T-helper 1 cell (primary cell): ENCODE measurements around the gene OSBPL6.
"Not testable (repeated sequence)": the region's sequence is repeated elsewhere in the genome, so short reads cannot be mapped to it uniquely, and the experiment has no call there.

Experiments
- DNase-seq, 5 donors: peaks; one replicate each; pipeline ENCODE4 v3.0.0-alpha.2; 2012 to 2020

OSBPL6 gene

DNA sequence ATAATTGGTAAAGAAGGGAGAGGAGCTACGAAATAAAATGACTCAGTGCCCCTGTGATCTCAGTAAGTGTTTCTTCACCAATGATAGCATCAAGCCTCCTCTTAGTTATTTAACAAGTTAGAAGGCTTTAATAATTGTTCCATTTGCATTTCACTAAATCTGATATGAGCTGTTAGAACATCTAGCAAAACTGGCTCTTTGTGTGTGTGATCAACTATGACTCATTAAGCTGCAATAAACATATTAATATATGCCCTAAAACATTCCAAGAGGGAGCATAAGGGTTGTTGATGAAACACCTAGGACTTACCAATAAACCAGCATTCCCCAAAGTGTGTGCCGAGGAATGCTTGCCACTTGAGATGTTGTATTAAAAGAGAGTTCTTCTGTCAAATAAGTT is 115.2 kb downstream of the OSBPL6 start:
- no peak for DNase-seq

DNA sequence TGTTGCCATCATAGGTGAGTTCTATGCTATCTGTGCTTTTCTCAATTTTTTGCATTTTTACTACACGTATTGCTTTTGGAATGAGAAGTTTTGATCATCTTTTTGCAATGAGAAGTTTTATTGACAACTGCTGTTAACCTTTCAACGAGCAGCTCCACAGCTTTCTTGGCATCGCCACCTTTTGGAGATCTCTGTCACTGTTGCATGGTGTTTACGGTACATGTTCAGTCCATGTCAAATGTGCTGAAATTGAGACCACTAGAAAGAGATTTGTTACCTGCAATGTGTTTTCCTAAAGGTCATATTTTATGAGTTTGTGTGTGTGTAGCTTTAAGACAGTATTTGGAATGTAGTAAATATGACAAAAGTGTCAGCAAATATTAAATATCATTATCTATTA is 120.8 kb downstream of the OSBPL6 start:
- no peak for DNase-seq

DNA sequence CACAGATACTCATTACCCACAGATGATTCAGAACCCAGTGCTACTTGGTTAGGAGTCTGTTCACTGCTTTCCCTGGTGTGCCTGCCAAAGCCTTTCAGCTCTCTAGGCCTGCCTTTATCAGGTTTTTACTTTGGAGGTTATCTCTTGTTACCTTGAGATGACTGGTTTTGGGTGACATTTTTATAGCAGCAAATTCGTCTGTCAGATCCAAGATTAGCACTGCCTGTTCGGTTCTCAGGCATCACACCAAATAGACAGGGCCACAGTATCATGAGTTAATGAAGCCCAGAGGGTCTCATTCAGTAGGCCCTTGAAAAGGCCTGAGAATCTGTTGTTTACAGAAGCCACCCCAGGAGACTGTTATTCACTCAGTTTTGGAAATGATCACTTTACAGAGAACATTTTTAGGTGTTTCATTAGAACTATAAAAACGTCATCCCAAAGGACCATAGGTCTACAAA is 121.2 kb downstream of the OSBPL6 start:
- no peak for DNase-seq

DNA sequence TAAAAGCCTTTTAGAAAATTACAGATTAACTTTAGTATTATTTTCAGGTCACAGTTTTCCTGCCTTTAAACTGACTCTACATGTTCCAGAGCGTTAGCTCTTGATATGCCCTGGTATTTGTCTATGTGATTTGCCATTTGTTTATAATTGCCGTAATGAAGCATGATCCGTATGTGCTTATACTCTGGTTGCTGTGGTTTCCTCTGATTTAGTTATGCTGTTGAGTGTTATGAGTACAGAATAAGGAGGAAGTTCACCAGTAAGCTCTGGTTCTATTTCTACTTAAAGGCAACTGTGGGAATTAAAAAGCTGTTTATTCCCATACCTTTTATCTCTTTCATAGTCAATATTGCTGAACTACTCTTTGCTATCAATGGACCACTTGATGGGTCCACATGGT is 123.5 kb downstream of the OSBPL6 start:
- no peak for DNase-seq

DNA sequence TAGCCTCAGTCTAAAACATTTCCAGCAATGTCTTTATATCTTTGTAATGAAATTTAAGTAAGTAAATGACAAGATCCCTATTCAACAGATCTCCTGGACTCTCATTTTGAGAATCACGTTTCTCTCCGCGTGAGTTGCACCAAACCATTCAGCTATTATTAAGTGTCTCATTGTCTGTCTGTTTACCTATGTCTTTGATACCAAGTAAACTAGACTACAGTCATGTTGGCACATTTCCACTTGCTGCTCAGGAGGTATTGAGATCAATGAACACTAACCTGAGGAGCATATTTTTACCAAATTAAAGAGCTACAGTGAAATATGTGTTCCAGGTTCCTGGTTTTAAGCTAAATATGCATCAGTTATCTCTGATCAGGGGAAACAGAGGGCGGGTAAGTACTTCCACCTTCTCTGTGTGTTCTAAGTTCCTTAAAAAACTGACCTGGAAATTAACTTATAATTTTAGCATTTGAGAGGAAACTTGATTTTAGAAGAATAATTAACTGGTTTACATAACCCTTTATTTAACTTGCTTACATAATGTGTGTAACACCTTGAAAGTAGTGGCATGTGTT is 125.8 kb downstream of the OSBPL6 start:
- no peak for DNase-seq

DNA sequence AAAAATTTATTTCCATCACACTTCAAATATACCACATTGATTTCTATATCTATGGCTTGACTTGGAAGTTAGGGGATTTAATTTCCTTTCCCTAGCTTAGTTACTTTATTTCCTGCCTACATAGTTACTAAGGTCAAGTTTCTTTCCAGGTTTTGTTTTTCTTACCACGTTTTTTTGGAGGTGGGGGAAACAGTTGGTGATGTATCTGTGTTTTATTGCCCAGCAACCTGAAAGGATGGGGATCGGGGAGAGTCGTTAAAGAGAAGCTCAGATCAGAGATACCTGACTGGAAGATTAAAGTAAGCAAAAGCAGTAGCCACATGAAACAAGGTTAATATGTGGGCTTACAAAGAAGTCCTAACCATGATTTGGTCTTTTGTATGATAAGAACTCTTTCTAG is 127.8 kb downstream of the OSBPL6 start:
- no peak for DNase-seq

DNA sequence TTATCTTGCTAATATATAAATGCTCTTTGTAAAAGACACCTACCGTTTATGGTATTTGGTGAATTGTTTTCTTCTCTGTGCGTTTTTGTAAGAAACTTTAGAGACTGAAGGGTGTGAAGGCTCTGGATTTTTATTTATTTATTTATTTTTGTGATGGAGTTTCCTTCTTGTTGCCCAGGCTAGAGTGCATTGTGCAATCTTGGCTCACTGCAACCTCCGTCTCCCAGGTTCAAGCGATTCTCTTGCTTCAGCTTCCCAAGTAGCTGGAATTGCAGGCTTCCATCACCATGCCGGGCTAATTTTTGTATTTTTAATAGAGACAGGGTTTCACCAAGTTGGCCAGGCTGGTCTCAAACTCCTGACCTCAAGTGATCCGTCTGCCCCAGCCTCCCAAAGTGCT is 129.0 kb downstream of the OSBPL6 start:
- not testable (repeated sequence) for DNase-seq

DNA sequence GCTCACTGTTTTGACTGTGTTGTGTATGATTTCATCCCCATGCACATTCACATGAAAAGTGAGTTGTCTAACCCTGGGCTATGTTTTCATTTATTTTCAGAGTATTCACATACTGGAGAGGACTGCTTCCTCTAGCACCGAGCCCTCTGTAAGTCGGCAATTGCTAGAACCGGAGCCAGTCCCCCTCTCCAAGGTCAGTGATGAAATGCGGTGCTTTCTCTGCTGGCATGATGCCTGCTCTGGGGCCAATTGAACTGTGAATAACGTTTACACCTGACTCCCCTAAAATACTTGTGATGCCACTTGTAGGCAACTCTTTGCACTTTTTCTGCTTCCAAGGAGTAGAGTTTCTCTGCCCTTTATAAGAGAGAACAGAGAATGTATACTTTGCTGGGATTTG is 129.8 kb downstream of the OSBPL6 start:
- no peak for DNase-seq

DNA sequence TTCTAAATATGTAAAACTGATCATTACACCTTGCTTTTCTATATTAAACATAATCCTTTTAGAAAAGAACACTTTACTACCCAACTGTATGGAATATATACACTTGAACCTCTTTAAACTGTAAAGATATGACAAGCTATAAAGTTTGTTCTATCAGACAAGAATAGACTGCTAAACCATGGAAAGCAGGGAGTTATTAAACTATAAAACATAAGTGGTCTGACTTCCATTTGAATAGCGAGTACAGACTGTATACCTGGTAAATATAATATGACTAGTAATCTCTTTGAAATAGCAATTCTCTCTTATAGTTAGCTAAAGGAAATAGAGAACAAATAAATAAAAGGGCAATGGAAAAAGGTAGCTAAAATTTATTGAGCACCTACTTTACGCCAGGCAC is 131.0 kb downstream of the OSBPL6 start:
- DNase-seq: no peak

DNA sequence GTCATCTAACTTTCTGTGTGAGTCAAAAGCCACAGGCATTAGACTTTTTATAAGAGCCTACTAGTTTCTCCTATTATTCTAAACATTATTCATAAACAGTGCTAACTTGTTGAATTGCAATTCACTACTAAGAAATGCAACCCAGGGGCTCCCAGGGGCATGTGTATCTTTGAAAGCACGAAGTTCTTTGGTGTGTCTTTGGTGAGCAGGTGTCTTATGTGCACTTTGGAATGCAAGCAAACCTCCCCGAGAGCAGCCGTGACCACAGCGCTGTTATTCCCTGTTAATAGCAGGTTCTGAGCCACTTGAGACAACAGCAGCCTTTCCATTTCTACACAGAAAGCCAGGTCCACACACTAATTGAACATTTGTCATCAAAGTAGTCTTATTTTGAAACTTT is 133.2 kb downstream of the OSBPL6 start:
- DNase-seq: no peak

DNA sequence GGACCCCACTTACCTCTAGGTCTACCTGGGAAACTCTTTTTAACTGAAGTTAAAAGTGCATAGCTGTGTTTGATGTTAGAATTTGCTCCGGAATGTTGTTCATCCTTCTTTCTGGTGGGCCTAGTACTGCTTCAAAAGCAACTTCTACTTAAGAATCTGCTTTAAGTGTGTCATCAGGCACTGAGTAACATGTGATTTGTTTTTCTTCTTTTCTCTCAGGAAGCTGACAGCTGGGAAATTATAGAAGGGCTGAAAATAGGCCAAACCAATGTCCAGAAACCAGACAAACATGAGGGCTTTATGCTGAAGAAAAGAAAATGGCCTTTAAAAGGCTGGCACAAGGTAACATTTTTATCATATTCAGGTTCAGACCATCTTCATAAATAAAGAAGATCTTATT is 133.7 kb downstream of the OSBPL6 start:
- DNase-seq: no peak

DNA sequence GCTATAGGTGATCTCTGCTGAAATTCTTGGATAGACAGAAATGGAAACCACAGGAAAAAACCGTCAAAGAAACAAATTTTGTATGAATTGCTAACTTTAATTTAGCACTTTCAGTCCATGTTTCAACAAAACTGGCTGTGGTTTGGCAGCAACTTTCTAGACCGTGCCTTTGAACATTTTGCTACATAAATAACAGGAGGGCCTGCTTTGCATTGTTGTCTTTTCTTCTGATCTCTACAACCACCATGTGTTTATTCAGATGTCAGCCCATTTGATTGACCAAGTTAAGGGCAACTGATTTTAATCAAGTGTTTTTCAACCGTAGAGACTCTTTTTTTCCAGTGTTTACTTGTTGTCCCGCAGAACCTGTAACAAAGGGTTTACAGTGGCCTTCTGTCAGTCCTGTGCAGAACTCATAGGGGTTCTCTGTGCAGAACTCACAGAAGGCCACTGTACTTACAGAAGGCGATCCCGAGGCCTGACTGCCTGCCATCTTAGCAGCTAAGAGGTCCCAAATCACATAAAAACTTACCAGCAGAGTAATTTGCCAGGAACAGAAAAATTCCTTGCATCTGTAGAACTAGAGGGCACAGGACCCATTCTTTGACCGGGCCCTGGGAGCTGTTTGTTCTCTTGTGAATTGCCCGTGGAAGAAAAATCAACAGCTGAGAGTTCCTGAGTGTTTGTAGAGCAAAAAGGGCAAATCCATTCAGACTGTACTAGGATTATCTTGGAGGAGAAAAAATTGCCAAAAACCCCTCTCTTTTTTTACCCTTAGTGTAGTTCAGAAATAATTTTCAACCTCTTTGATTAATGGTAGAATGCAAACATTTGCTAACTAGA is 136.1 kb downstream of the OSBPL6 start:
- DNase-seq: no peak

DNA sequence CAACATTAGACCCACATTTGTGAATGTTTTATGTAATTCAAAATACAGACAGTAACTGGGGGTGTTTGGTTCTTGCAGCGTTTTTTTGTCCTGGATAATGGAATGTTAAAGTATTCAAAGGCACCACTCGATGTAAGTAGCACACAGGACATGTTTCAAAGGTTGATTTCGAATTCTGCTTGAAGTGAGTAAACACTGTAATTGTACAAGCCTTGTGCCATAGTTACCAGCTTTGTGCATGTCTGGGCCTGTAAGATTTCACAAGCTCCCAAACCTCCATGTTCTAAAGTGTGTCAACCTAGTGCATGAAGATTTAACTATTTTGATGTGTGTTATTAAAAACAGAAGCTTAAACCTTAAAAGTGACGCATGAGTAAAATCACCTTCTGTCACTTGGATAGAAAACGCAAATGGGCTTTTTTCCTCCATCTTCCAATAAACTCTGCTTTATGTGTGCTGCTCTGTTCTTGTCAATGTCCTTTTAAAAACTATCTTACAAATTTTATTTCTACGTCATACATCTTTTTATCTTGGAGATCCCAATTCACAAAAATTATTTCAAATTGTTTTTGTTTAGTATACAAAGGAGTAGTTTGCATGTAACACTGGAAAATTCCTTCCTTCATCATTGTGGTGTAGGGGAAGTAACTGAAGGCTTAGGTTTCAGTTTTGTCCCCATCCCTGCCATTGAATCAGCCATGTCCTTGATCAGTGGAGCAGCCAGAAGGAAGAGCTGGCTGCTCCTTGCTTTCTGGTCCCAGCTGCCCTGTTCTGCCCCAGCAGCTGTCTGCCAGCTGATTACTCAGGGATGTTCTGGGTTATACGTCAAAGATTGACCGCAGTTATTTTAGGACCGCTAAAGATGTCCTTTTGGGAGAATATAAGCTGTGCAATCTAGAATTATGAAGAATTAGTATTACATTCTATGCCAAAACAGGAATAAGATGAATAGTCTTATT is 137.4 kb downstream of the OSBPL6 start:
- no peak for DNase-seq

DNA sequence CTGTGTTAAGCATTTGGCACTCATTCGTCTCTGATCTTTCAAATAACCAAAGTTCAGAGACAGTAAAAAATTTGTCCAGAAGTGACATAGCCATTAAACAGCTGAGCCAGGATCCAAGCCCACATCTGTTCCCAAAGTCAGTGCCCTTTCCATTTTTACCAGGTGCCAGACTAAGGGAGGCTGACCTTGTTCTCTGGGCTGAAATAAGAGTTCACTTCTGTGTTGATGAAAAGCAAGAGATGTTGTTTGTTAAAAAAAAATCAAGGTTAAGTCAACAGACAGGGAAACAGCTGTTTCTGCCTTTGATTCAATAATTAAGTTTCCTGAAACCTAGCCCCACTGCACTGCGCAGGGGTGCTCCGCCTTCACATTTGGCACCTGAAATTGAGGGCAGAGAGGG is 139.5 kb downstream of the OSBPL6 start:
- DNase-seq: no peak

DNA sequence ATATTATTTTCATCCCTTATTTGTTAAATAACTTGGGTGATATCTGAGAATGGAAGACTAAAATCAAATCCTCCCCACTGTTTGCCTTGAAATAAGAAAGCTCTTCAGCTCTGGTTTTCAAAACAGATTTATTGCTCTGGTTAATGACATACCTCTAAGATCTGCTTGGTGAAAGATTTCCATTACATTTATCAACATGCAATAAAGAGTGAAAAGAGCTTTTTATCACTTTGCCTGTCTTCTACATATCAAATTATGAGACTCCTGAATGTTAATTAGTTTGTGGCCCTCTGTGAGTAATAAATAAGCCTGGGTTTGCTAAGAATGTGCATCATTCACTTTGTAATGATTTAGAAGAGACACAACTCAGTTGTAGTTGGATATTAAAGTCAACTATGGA is 140.9 kb downstream of the OSBPL6 start:
- no peak for DNase-seq

DNA sequence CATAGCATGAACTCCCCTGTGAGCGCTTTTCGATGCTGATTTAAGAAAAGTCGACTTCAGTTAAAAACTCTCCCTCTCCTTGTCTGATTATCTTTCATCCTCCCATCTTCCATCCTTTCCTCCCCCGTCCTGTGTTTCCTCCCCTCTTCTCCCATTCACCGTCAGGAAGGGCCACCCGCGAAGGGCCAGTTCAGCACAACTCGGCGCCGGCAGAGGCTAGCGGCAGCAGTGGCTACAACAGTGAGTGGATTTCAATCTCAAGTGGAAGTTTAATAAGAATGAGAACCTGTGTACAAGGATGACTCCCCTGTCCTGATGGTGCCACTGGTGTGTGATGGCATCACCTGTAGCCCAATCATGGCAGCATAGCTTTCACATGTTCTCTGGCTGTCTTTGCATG is 149.8 kb downstream of the OSBPL6 start:
- DNase-seq: no peak

DNA sequence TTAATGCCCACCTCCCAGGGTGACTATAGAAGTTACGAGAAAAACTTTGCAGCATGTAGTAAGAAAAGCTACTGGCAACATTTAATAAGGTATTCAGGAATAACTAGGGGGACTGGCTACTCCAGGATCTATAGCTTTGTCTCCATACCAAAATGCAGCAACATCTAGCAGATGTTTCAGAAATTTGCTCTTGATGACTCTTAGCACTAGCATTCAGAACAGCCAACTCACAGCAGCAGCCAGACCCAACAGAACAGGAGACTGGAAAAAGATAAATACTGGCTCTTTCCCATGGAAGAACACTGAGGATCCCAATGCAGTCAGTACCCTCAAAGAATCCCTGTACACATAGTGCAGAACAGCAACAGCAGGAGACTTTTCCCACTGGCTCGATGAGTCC is 151.6 kb downstream of the OSBPL6 start:
- no peak for DNase-seq

DNA sequence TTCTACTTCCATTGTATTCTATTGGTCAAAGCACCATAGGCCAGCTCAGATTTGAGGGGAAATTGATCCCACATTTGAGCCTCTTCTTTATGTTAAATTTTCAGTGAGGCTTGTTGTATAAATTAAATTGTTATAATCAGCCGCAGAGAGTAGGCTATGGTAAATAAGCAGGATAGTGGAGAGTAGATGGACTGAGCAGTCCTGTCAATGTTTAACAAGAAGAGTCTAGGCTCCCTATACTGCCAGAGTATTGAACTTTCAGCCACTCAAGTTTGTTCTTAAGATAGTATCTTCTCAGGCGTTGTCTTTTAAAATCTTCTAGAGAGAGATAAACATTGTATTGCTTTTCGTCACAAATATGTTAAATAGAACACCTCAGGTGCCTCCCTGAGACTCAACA is 155.7 kb downstream of the OSBPL6 start:
- DNase-seq: no peak

DNA sequence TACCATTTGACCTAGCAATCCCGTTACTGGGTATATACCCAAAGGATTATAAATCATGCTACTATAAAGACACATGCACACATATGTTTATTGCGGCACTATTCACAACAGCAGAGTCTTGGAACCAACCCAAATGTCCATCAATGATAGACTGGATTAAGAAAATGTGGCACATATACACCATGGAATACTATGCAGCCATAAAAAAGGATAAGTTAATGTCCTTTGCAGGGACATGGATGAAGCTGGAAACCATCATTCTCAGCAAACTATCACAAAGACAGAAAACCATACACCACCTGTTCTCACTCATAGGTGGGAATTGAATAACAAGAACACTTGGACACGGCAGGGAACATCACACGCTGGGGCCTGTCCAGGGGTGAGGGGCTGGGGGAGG is 163.4 kb downstream of the OSBPL6 start:
- DNase-seq: not testable (repeated sequence)

DNA sequence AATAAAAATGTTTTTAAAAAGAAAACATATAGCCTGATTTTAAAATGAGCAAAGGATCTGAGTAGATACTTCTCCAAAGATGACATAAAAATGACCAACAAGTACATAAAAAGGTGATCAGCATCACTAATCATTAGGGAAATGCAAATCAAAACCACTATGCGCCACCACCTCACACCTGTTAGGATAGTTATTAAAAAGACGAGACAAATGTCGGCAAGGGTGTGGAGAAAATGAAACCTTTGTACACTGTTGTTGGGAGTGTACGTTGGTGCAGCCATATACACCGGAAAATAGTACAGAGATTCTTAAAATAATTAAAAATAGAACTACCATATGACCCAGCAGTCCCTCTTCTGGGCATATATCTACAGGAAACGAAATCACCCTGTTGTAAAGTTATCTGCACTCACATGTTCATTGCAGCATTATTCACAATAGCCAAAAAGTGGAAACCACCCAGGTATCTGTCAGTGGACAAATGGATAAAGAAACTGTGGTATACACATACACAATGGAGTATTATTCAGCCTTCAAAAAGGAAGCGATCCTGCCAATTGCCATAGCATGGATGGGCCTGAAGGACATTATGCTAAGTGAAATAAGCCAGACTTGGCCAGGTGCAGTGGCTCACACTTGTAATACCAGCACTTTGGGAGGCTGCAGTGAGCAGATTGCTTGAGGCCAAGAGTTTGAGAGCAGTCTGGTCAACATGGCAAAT is 165.0 kb downstream of the OSBPL6 start:
- no peak for DNase-seq

DNA sequence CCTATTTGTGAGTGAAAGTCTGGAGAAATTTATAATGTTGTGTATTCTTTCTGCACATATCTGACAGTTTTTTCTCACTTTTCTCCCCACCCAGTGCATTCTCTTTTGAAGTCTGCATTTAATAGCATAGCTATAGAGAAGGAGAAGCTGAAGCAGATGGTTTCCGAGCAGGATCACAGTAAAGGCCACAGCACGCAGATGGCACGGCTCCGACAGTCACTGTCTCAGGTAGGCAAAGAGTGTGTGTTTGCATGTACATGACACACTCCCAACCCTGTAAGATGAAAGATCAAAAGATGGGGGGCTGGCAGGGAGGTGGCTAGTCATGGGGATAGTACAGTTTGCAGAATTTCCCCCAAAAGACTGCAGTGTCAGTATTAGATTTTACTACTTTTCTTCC is 167.3 kb downstream of the OSBPL6 start:
- DNase-seq: no peak

DNA sequence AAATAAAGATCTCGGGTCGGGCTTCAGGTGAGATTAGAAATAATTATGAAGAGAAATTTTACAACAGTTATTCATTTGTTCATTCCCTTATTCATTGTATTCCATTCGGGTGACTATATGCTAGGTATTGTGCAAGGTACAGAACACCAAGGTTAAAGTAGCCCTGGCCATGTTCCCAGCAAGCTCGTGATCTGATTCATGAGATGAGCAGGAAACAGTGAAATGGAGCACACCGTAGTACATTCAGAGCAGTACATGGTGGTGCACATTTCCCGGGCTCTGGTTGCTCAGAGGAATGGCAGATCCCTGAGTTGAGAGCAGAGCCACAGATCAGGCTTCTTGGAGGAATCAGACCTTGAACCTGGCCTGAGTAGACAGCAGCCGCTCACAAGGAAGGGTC is 168.9 kb downstream of the OSBPL6 start:
- DNase-seq: no peak

DNA sequence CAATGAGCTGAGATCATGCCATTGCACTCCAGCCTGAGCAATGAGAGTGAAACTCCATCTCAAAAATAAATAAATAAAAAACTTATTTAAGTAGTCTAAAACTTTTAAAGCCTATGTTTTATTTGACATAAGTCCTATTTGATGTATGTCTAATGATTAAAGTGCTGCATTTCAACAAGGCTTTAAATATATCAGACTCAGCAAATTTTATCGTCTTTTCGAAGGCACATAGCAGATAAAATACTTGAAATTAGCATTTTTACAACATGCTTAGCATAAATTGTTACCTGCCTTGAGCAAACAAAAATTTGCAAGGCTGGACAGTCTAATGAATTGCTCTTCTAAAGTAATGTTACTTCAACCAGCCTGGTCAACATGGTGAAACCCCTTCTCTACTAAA is 170.8 kb downstream of the OSBPL6 start:
- DNase-seq: no peak
